Calu3 (cell line): ENCODE measurements around the gene CHST9. TPM values are rescaled to one million over a fixed set of nuclear protein-coding genes. Genes with fewer than 3 reads are reported as not detected.

Experiments used
- BruUV-seq: library from RNA; stranded (reverse); fragments of 400-500 nt; replicated peaks from 2 replicates; lab custom pipeline; 2021; lab: Mats Ljungman, UMichigan
- CTCF ChIA-PET: fragments of 300-600 bp; sonication (Branson Sonifier 250); formaldehyde crosslinking; loops from one replicate; lab custom pipeline; 2022; ENCODE audit warnings: antibody characterized with exemption; lab: Charles Lee
- DNase-seq: peaks from one replicate; pipeline ENCODE4 v3.0.0; 2022
- H3K27ac Mint-ChIP-seq: one replicate; pipeline ENCODE4 v1.8.0; 2022; ENCODE audit warnings: mixed read lengths; ENCODE audit not compliant: unreplicated experiment
- H3K27me3 Mint-ChIP-seq: one replicate; pipeline ENCODE4 v1.8.0; 2022; ENCODE audit warnings: mixed read lengths; ENCODE audit not compliant: unreplicated experiment
- H3K36me3 Mint-ChIP-seq: one replicate; pipeline ENCODE4 v1.8.0; 2022; ENCODE audit warnings: mild to moderate bottlenecking, moderate library complexity, mixed read lengths; ENCODE audit not compliant: insufficient read depth, unreplicated experiment
- H3K4me1 Mint-ChIP-seq: one replicate; pipeline ENCODE4 v1.8.0; 2022; ENCODE audit warnings: mild to moderate bottlenecking, low read depth, mixed read lengths; ENCODE audit not compliant: unreplicated experiment
- H3K4me3 Mint-ChIP-seq: one replicate; pipeline ENCODE4 v1.8.0; 2022; ENCODE audit warnings: mild to moderate bottlenecking, low read depth, moderate library complexity, mixed read lengths; ENCODE audit not compliant: unreplicated experiment
- H3K9me3 Mint-ChIP-seq: one replicate; pipeline ENCODE4 v1.8.0; 2022; ENCODE audit warnings: low read depth, mixed read lengths; ENCODE audit not compliant: unreplicated experiment
- intact Hi-C: fragments of 100-400 bp; cut with micrococcal nuclease; formaldehyde crosslinking; loops from one replicate; pipeline ENCODE4 v1.10.0; 2022; ENCODE audit not compliant: unreplicated experiment
- total RNA-seq: library from RNA; stranded (reverse); gene quantifications from 2 replicates; pipeline ENCODE4 v1.2.3, GENCODE V29; 2022
- TF ChIP-seq, protein P1 (sequence below): fragments of 200-600 bp; IDR thresholded peaks from one replicate; pipeline ENCODE4 v1.8.0; 2022; ENCODE audit warnings: antibody characterized with exemption; ENCODE audit not compliant: unreplicated experiment

CHST9 gene
- total RNA-seq, 1 experiment from 2014 or later, result 56.9 TPM

DNA sequence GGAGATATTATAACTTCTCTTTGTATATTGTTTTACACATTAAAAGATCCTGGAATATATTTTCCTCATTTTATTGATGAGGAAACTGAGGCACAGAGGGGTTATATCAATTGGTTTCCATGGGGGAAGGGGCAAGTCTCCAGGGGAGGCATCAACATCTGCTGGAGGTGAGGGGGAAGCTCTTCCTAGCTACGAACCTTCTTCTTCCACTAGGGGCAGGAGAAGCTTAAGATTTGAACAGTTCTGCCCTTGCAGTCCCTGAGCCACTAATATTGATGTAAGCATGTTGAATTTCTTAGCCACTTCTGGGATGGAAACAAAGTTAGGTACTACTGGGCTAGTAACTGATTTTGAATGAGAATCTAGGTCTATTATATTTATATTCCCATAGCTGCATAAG is 179.5 kb downstream of the CHST9 start:
- H3K4me1 Mint-ChIP-seq, result peaks cover 22% of the 10 kb centered on the region
- no peak overlapping the region for H3K27ac Mint-ChIP-seq
- H3K36me3 Mint-ChIP-seq, result no peaks in the 10 kb centered on the region
- H3K27me3 Mint-ChIP-seq, result no peaks in the 10 kb centered on the region
- TF ChIP-seq, protein P1, sequence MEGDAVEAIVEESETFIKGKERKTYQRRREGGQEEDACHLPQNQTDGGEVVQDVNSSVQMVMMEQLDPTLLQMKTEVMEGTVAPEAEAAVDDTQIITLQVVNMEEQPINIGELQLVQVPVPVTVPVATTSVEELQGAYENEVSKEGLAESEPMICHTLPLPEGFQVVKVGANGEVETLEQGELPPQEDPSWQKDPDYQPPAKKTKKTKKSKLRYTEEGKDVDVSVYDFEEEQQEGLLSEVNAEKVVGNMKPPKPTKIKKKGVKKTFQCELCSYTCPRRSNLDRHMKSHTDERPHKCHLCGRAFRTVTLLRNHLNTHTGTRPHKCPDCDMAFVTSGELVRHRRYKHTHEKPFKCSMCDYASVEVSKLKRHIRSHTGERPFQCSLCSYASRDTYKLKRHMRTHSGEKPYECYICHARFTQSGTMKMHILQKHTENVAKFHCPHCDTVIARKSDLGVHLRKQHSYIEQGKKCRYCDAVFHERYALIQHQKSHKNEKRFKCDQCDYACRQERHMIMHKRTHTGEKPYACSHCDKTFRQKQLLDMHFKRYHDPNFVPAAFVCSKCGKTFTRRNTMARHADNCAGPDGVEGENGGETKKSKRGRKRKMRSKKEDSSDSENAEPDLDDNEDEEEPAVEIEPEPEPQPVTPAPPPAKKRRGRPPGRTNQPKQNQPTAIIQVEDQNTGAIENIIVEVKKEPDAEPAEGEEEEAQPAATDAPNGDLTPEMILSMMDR, result peak; percentile 68
- no TSS peak for BruUV-seq
- no peaks in the 10 kb centered on the region for H3K9me3 Mint-ChIP-seq
- DNase-seq, result peak; percentile 22
- CTCF ChIA-PET, result interaction anchor here (0.8 to 1.3 kb wide), 7 partner anchors 15 to 600 kb away, joined by 3 to 6 read pairs (median 3); no protein-coding TSS in a partner anchor
- intact Hi-C loops, result no loop called here
- no peak overlapping the region for H3K4me3 Mint-ChIP-seq

DNA sequence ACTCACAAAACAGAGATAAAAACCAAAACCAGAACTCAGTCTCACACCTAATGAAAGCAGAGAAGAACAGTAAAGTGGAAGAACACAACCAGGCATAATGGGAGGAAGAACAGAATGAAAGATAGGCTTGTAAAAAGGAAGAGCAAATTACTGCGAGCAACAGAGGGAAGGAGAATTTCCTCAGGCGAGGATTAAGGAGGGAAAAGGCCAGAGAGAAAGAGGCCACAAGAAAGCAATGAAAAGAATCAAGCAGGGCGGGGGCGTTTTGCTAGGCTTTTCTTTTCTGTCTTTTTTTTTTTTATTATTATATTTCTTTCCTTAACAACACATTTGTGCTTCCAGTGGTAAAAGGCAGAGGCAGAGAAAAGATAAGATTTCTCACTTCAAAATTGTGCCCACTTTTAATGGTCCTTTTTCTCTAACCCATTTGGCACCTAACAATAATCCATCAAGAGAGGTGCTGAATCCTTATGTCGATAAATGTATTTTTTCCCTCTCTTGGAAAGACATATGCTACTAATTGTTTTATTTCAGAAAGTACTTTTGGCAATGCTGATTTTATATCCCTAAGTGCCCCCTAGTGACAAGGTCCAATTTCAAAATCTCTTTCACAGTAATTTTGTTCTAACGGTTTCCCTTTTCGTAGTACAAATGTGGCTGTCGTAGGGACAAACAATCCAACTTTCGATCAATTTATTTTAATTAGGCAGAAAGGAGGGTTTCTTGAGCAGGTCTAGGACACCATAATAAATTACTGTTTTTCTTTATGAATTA is 180.9 kb downstream of the CHST9 start:
- H3K27ac Mint-ChIP-seq, result no peak overlapping the region
- H3K4me1 Mint-ChIP-seq, result peaks cover 22% of the 10 kb centered on the region
- no peaks in the 10 kb centered on the region for H3K27me3 Mint-ChIP-seq
- intact Hi-C loops, result no loop called here
- no peaks in the 10 kb centered on the region for H3K36me3 Mint-ChIP-seq
- H3K4me3 Mint-ChIP-seq, result no peak overlapping the region
- DNase-seq, result no peak
- BruUV-seq, result no TSS peak
- H3K9me3 Mint-ChIP-seq, result no peaks in the 10 kb centered on the region
- CTCF ChIA-PET, result no interaction called here
- TF ChIP-seq, protein P1, result no peak

GRCh38 chr18:26999797-27000196 is 185.3 kb downstream of the CHST9 start:
- no peaks in the 10 kb centered on the region for H3K4me1 Mint-ChIP-seq
- H3K27ac Mint-ChIP-seq, result no peak overlapping the region
- DNase-seq, result no peak
- CTCF ChIA-PET, result no interaction called here
- TF ChIP-seq, protein P1, result no peak
- intact Hi-C loops, result no loop called here
- H3K9me3 Mint-ChIP-seq, result no peaks in the 10 kb centered on the region
- no peak overlapping the region for H3K4me3 Mint-ChIP-seq
- H3K36me3 Mint-ChIP-seq, result no peaks in the 10 kb centered on the region
- no peaks in the 10 kb centered on the region for H3K27me3 Mint-ChIP-seq
- no TSS peak for BruUV-seq

DNA sequence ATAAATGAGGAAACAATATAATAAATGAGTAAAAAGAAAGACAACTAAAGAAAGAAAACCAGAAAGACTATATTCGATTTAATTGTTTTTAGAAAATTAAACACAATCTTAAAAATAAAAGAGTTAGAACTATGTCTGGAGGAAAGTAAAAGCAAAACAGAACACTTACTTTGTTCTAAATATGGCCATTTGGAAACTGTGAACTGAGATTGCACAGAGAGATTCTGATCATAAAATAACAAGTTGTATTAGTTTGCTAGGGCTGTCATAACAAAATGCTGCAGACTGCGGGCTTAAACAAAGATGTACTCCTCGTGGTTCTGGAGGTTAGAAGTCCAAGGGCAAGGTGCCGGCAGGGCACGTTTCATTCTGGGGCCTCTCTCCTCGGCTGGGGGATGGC is 191.5 kb downstream of the CHST9 start:
- H3K4me1 Mint-ChIP-seq, result no peaks in the 10 kb centered on the region
- no peaks in the 10 kb centered on the region for H3K36me3 Mint-ChIP-seq
- no peak overlapping the region for H3K27ac Mint-ChIP-seq
- H3K27me3 Mint-ChIP-seq, result no peaks in the 10 kb centered on the region
- intact Hi-C loops, result no loop called here
- no TSS peak for BruUV-seq
- TF ChIP-seq, protein P1, result no peak
- CTCF ChIA-PET, result no interaction called here
- peaks cover 4% of the 10 kb centered on the region for H3K9me3 Mint-ChIP-seq
- H3K4me3 Mint-ChIP-seq, result no peak overlapping the region
- DNase-seq, result no peak
